Measurements from ENCODE around the gene TMEM238.

TMEM238 gene

DNA sequence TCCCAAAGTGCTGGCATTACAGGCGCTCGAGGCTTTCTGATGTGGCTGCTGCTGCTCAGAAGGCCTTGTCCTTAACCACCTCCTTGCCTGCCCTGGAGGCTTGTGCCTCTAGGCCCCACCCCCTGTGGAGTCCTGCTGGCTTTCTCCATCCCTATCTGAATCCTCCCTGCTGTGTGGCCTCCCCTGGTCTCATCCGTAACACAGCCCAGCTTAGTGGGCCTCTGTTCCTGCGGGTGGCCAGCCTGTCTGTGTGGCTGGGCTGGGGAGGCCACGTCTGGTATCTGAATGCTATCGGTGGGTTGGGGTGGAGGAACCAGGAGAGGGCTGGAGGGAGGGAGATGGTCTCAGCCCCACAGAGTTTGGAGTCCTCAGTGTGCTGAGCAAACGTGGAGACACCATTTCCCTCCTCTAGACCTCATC, 6.4 kb upstream of the TMEM238 start:
- no peaks in the 10 kb centered on the region for H3K27me3 ChIP-seq (ENCODE audit: insufficient read depth, poor library complexity, severe bottlenecking)
- no peak for DNase-seq (ENCODE audit: low read depth in 1 of 2, low spot score in 1 of 2)
- TF ChIP-seq POLR2AphosphoS5 (IDR thresholded peaks at IDR 0.05; ENCODE audit: low read depth) (0 out of 2 replicates have a peak, but pooled peaks have one; percentile 38), SPI1 (IDR thresholded peaks at IDR 0.05; ENCODE audit: borderline replicate concordance, low read depth) (no peak)
- H3K4me3 ChIP-seq (replicated peaks; ENCODE audit: insufficient read depth, low read length) = no peak overlapping the region
- no peak overlapping the region for H3K27ac ChIP-seq (replicated peaks)

DNA sequence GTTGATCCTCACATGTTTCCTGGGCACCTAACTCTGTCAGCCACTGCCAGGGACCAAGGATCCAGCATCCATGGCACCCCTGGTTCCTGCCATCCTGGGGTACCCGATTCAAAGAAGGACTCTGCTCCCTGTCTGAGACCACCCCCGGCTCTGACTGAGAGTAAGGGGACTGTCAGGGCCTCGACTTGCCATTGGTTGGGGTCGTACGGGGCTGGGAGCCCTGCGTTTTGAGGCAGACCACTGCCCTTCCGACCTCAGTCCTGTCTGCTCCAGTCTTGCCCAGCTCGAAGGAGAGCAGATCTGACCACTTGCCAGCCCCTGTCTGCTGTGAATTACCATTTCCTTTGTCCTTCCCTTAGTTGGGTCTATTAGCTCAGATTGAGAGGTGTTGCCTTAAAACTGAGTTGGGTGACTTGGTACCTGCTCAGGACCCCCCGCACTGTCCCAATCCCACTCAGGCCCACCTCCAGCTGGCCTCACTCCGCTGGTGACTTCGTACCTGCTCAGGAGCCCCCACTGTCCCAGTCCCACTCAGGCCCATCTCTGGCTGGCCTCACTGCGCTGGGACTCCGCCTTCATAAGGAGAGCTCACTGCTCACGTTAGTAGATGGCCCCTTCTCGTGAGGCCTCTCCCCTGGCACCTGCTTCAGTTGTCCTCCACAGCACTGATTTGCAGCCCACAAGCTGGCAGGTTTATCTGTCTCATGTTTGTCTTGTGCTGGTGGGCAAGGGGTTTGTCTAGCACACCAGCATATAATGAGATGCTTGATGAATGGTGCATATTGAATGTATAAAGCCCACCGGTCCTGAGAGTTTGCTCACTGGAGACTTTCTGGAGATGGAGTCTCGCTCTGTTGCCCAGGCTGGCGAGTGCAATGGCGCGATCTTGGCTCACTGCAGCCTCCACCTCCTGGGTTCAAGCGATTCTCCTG, 5.6 kb upstream of the TMEM238 start:
- no peaks in the 10 kb centered on the region for H3K27me3 ChIP-seq (ENCODE audit: insufficient read depth, poor library complexity, severe bottlenecking)
- DNase-seq (ENCODE audit: low read depth in 1 of 2, low spot score in 1 of 2) = no peak
- no peak overlapping the region for H3K27ac ChIP-seq (replicated peaks)
- TF ChIP-seq GABPA (IDR thresholded peaks at IDR 0.05; ENCODE audit: low read depth) (no peak), POLR2AphosphoS5 (IDR thresholded peaks at IDR 0.05; ENCODE audit: low read depth) (peak; percentile 42; the same call in 1 of the 2 replicates), SPI1 (IDR thresholded peaks at IDR 0.05; ENCODE audit: borderline replicate concordance, low read depth) (no peak)
- TF ChIP-seq, protein P1, sequence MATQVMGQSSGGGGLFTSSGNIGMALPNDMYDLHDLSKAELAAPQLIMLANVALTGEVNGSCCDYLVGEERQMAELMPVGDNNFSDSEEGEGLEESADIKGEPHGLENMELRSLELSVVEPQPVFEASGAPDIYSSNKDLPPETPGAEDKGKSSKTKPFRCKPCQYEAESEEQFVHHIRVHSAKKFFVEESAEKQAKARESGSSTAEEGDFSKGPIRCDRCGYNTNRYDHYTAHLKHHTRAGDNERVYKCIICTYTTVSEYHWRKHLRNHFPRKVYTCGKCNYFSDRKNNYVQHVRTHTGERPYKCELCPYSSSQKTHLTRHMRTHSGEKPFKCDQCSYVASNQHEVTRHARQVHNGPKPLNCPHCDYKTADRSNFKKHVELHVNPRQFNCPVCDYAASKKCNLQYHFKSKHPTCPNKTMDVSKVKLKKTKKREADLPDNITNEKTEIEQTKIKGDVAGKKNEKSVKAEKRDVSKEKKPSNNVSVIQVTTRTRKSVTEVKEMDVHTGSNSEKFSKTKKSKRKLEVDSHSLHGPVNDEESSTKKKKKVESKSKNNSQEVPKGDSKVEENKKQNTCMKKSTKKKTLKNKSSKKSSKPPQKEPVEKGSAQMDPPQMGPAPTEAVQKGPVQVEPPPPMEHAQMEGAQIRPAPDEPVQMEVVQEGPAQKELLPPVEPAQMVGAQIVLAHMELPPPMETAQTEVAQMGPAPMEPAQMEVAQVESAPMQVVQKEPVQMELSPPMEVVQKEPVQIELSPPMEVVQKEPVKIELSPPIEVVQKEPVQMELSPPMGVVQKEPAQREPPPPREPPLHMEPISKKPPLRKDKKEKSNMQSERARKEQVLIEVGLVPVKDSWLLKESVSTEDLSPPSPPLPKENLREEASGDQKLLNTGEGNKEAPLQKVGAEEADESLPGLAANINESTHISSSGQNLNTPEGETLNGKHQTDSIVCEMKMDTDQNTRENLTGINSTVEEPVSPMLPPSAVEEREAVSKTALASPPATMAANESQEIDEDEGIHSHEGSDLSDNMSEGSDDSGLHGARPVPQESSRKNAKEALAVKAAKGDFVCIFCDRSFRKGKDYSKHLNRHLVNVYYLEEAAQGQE (IDR thresholded peaks at IDR 0.05; ENCODE audit: insufficient replicate concordance, low read depth) = no peak
- TF ChIP-seq, protein P2, sequence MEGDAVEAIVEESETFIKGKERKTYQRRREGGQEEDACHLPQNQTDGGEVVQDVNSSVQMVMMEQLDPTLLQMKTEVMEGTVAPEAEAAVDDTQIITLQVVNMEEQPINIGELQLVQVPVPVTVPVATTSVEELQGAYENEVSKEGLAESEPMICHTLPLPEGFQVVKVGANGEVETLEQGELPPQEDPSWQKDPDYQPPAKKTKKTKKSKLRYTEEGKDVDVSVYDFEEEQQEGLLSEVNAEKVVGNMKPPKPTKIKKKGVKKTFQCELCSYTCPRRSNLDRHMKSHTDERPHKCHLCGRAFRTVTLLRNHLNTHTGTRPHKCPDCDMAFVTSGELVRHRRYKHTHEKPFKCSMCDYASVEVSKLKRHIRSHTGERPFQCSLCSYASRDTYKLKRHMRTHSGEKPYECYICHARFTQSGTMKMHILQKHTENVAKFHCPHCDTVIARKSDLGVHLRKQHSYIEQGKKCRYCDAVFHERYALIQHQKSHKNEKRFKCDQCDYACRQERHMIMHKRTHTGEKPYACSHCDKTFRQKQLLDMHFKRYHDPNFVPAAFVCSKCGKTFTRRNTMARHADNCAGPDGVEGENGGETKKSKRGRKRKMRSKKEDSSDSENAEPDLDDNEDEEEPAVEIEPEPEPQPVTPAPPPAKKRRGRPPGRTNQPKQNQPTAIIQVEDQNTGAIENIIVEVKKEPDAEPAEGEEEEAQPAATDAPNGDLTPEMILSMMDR (IDR thresholded peaks at IDR 0.05; ENCODE audit: insufficient read depth, low read length) = no peak
- H3K4me3 ChIP-seq (replicated peaks; ENCODE audit: insufficient read depth, low read length) = no peak overlapping the region

DNA sequence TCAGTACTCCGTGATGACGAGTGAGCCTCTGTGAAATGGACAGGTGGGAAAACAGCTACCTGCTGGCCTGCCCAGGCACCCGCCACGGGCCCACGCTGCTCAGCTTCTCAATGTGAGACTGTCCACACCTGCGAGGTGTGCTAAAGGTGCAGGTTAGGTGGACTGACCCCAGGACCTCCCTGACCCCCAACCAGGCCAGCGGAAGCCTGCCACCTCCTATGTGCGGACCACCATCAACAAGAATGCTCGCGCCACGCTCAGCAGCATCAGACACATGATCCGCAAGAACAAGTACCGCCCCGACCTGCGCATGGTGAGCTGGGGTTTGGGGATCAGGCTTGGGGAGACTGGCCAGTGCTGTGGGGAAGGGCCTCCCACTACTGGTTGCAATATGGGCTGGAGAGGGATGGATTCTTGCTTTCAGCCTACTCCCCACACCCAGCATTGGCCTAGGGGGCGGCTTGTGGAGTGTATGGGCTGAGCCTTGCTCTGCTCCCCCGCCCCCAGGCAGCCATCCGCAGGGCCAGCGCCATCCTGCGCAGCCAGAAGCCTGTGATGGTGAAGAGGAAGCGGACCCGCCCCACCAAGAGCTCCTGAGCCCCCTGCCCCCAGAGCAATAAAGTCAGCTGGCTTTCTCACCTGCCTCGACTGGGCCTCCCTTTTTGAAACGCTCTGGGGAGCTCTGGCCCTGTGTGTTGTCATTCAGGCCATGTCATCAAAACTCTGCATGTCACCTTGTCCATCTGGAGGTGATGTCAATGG, 3.8 kb upstream of the TMEM238 start:
- H3K4me3 ChIP-seq (replicated peaks; ENCODE audit: insufficient read depth, low read length) = peak overlapping the region; percentile 90

More for the DNA sequence above, 3.8 kb upstream of the TMEM238 start:
- H3K27me3 ChIP-seq (ENCODE audit: insufficient read depth, poor library complexity, severe bottlenecking) = no peaks in the 10 kb centered on the region
- TF ChIP-seq POLR2AphosphoS5 (IDR thresholded peaks at IDR 0.05; ENCODE audit: low read depth) = no peak
- TF ChIP-seq, protein P1 (IDR thresholded peaks at IDR 0.05; ENCODE audit: insufficient replicate concordance, low read depth) = no peak
- TF ChIP-seq, protein P2 (IDR thresholded peaks at IDR 0.05; ENCODE audit: insufficient read depth, low read length) = no peak
- no peak for TF ChIP-seq GABPA (IDR thresholded peaks at IDR 0.05; ENCODE audit: low read depth)
- TF ChIP-seq SPI1 (IDR thresholded peaks at IDR 0.05; ENCODE audit: borderline replicate concordance, low read depth) = no peak
- no peak for DNase-seq (ENCODE audit: low read depth in 1 of 2, low spot score in 1 of 2)
- H3K27ac ChIP-seq (replicated peaks) = no peak overlapping the region
